NCI-H2171 treated with DMSO at 0.1 percent for 48 hours (cell line): ENCODE data around the gene SCLY.
A peak's percentile ranks its signal among the peaks of the same experiment; 100 is the strongest.

Experiments
- DNase-seq: peaks from one replicate; lab custom pipeline; 2025; lab: John Stamatoyannopoulos, UW

Gene SCLY

DNA sequence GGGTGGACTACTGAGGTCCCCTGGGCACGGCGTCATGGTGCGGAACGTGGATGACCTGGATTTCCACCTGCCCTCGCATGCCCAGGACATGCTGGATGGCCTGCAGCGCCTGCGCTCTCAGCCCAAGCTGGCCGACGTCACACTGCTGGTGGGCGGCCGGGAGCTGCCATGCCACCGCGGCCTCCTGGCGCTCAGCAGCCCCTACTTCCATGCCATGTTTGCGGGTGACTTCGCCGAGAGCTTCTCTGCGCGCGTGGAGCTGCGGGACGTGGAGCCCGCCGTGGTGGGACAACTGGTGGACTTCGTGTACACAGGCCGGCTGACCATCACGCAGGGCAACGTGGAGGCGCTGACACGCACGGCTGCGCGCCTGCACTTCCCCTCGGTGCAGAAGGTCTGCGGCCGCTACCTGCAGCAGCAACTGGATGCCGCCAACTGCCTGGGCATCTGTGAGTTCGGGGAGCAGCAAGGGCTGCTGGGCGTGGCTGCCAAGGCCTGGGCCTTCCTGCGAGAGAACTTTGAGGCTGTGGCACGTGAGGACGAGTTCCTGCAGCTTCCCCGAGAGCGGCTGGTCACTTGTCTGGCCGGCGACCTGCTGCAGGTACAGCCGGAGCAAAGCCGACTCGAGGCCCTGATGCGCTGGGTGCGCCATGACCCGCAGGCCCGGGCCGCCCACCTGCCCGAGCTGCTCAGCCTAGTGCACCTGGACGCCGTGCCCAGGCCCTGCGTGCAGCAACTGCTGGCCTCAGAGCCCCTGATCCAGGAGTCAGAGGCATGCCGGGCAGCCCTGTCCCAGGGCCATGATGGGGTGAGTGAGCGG, 80.1 kb downstream of the SCLY start:
- no peak for DNase-seq

DNA sequence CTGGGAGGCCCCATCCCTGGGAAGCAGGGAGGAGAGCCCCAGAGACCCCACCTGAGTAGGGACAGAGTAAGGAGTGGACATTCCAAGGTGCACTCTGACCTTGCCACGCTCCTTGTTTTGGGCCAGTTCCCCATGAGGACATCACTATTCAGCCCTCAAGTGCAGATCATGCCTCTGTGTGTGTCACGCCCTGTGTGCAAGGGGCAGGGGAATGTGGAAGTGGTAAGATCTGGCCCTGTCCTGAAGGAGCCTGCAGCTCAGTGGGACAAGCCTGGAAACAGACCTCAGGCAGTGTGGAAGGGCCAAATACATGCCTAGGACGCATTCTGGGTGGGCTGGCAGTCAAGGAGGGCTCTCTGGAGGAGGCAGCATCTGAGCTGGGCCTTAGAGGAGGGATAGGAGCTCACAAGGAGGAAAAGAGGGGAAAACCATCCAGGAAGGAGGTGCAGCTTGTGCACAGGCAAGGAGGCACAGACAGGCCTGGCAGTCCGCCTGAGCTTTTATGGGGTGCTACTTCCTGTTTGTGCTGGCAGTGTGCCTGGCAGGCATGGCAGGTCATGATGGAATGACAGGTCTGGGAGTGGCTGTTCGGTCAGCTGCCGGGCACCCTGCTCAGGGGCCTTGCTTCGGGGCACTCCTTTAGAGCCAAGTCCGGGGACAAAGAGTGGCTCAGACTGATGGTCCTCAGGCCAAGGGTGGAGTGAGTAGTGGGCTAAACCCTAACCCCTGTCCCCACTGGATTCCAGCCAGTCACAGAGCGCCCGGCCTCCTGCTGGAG, 80.9 kb downstream of the SCLY start:
- no peak for DNase-seq

DNA sequence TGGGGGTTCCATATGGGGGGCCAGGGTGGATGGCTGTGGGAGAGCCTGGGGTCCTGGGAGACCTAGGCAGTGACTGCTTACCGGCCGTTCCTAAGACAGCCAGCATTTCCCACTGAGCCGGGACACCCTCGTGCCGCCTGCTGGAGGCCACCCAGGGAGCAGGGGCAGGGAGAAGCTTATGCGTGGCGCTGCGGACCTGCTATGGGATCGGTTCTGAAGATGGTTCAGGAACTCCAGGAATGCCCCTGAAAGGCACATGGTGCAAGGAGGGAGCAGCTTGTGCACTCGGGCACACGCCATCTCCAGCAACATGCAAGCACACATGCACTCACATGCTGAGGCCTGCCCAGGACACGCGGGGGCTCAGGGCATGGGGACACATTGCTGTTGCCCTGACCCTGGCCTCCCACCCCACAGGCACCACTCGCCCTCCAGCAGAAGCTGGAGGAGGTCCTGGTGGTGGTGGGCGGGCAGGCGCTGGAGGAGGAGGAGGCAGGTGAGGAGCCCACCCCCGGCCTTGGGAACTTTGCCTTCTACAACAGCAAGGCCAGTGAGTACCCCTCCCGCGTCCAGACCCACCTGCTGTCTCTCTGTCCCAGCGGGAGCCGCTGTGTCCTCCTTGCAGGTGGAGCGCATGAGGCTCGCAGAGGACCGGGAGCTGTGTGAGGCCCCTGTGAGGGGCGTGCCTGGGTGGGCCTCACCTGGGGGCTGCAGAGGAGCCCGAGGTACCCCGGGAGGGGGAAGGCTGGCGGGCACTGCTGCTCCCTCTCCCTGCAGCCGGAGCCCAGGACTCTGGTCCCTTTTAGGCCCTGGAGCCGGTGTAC, 81.8 kb downstream of the SCLY start:
- no peak for DNase-seq

DNA sequence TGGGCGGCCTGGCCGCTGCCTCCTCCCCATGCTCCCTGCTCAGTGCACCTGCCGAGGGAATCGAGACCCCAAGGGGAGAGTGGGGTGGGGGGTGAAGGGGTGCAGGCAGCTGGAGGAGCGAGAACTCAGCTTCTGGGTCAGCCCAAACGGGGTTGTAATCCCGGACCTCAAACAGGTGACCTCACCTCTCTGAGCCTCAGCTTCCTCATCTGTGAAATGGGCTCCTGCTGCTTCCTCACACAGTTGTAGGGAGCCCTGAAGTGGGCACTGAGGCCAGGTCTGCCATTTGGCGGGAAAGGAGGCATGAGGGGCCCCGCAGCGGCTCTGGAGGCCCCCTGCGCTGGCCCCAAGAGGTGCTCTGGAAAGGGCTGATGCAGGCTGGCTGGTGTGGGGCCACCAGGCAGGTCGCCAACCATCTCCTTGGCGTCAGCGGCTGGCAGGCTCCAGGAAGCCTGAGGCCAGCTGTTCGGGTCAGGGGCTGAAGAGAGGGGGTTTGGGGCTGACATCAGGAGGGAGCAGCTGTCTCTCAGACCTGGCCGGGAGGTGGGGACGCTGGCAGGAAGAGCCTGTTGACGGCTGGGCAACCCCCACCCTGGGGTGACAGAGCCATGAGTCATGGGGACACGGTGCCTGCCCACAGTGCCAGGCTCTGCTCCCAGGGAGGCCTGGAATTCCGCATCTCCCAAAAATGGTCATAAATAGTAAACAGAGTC, 82.6 kb downstream of the SCLY start:
- peak; percentile 19 for DNase-seq

DNA sequence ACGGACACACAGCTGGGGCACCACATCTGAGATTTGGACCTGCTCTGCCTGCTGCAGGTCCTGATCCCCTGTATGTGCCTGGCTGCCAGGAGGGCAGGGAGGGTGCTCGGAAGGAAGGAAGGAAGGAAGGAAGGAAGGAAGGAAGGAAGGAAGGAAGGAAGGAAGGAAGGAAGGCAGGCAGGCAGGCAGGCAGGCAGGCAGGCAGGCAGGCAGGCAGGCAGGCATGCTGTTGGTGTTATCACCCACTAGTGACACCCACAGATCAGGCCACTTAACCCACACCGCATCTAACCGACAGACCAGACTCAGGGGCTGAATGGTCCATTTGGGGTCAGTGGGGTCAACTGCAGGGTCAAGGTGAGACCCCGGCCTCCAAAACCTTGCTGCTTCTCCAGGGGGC, 83.5 kb downstream of the SCLY start:
- no peak for DNase-seq

DNA sequence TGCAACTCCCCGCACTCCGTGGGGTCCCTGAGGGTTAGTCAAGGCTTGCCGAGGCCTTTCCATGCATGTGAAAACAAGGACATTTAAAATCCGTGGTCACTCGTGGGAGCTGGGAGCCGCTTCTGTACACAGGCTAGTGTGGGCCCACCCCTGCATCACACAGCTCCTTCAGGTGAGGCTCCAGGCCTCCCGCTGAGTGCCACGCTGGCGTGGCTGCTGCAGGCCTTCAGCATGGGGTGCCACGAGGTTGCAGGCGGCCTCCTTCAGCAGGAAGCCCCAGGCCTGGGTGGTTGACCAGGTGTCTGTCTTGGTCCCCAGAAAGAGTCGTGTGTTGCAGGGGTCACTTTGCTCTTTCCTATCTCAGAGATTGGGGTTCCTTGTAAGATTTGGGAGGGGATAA, 84.2 kb downstream of the SCLY start:
- no peak for DNase-seq

DNA sequence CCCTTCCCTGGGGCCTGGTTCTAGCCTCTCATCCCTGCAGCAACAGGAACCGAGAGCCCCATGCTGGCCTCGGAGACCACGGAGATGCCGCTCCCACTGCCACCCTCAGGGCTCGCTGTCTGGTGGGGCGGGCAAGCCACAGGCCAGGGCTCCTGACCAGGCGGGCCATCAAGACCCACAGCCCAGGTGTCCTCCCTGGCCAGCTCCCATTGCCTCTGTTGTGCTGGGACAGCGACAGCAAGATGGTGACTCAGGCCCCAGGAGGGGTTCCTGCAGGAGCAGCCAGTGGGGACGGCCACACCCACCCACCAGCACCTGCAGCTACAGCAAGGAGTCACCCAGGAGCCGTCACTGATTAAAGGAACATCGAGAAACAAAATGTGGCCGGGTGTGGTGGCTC, 85.0 kb downstream of the SCLY start:
- DNase-seq, result no peak

DNA sequence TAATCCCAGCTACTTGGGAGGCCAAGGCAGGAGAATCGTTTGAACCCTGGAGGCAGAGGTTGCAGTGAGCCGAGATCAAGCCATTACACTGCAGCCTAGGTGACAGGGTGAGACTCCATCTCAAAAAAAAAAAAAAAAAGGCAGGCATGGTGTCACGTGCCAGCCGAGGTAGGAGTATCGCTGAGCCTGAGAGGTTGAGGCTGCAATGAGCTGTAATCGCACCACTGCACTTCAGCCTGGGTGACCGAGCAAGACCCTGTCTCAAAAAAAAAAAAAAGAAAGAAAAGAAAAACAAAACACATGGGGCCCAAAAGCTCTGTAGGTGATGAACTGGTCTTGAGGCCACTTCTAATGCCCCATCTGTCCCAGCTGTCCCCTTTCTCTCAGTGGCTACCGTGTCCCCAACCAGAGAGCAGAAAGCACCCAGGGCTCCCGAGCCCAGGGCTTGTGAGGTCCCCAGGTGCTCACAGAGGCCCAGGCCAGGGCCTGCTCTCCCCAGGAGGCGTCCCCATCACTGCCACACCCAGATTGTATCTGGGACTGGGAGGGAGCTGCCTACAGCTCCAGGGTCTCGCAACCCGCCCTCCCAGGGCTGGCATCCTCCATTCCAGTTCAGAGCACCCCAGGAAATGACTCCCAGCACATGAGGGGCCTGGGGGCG, 86.2 kb downstream of the SCLY start:
- peak; percentile 11 for DNase-seq

DNA sequence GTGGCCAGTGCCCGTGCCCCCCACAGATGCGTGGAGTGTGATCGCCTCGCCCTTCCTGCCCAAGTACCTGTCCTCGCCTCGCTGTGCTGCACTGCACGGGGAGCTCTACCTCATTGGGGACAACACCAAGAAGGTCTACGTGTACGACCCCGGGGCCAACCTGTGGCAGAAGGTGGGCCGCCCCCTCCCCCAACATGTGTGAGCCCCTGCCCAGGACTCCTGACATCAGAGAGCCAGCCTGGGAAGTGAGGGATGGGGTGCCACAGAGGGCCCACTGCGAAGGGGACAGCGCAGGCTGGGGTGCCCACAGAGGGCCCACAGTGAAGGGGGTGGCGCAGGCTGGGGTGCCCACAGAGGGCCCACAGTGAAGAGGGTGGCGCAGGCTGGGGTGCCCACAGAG, 88.2 kb downstream of the SCLY start:
- no peak for DNase-seq
